T-helper 2 cell treated with Interferon-gamma antibody and Interleukin-4, amounts not matched to agents 5 μg/mL and 100 μg/mL, for 36 hours (primary cell): ENCODE results near the gene CELA2B.

ENCODE experiments used
- DNase-seq: peaks from one replicate; pipeline ENCODE4 v3.0.0; 2021; ENCODE audit warnings: low spot score
- H3K27ac Mint-ChIP-seq: one replicate; pipeline ENCODE4 v1.8.0; 2021; ENCODE audit warnings: mild to moderate bottlenecking, mixed read lengths
- H3K27me3 Mint-ChIP-seq: one replicate; pipeline ENCODE4 v1.8.0; 2021; ENCODE audit warnings: low read depth, mixed read lengths
- H3K36me3 Mint-ChIP-seq: one replicate; pipeline ENCODE4 v1.8.0; 2021; ENCODE audit warnings: low read depth, mixed read lengths
- H3K4me1 Mint-ChIP-seq: one replicate; pipeline ENCODE4 v1.8.0; 2021; ENCODE audit warnings: low read depth, mixed read lengths
- H3K4me3 Mint-ChIP-seq: one replicate; pipeline ENCODE4 v1.8.0; 2022; ENCODE audit warnings: mild to moderate bottlenecking, moderate library complexity, mixed read lengths
- H3K9me3 Mint-ChIP-seq: one replicate; pipeline ENCODE4 v1.8.0; 2021; ENCODE audit warnings: mixed read lengths

Gene CELA2B

DNA sequence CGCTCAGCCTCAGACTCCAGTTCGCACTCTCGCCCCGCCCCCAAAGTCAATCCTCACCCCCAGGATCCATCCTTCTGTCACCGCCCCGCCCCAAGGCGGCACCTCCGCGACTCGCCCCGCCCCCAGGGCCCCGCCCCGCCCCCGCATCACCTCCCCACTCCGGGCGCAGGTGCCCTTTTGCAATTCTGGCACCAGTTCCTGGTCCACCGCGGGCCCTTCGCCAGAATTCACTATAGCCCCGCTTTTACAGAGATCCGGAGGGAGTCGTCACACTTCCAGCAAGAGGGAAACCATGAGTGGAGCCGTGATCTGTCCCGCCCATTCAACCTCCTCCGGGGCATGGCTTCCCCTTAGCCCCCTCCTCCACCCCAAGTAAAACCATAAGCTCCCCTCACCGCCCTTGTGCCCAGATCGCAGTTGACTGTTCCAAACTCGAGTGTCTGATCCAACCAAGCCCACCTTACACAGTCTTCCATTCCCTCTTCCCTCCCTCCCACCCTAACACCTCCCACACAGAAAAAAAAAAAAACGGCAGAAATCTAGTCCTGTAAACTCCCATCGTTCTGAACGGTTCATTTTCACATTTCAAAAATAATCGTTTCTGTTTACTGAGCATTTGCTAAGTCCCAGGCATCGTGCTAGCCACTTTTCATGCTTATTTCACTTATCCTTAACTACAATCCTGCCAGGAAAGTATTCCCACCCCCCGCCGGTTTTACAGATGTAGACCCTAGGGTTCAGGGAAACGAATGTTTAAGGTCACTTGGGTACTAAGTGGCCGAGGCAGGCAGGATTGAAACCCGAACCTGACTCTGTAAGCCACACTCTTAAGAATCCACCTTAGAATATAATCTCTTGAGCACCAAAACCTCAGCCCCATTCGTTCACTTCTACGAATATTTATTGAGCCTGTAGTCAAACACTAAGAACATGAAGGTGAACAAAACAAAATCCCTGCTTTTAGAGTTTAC, 49.4 kb downstream of the CELA2B start:
- H3K4me1 Mint-ChIP-seq, result peaks cover 44% of the 10 kb centered on the region
- H3K27ac Mint-ChIP-seq, result peak overlapping the region; percentile 100
- DNase-seq, result no peak
- no peaks in the 10 kb centered on the region for H3K9me3 Mint-ChIP-seq
- H3K36me3 Mint-ChIP-seq, result peaks cover 7% of the 10 kb centered on the region
- H3K4me3 Mint-ChIP-seq, result peak overlapping the region; percentile 87
- H3K27me3 Mint-ChIP-seq, result no peaks in the 10 kb centered on the region

DNA sequence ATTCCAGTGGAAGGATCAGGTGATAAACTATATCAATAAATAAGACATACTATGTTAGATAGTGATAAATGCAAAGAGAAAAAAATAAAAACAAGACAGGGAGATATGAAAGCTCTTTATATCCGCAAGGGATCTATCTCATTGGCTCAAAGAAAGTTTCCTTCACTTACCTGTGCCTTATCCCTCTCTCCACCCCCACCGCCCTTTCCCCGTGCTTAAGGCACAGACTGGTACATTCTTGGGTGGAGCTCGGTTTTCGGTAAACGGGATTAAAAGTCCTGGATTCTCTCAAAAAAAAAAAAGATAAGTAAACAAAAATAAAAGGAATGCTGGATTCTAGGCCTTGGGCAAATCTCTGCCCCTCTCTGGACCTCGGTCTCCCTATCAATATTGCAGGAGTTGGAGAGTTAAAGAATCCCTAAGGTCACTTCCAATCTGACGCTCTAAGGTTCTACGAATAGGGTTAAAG, 50.2 kb downstream of the CELA2B start:
- peaks cover 12% of the 10 kb centered on the region for H3K36me3 Mint-ChIP-seq
- H3K27me3 Mint-ChIP-seq, result no peaks in the 10 kb centered on the region
- no peak for DNase-seq
- peak overlapping the region; percentile 87 for H3K4me3 Mint-ChIP-seq
- H3K9me3 Mint-ChIP-seq, result no peaks in the 10 kb centered on the region
- peaks cover 44% of the 10 kb centered on the region for H3K4me1 Mint-ChIP-seq
- peak overlapping the region; percentile 100 for H3K27ac Mint-ChIP-seq

GRCh38 chr1:15526490-15527339, 50.8 kb downstream of the CELA2B start, which contains the start of gene DNAJC16:
DNAJC16 (plus strand) TSS chr1:15526848; CDS start chr1:15529106, 2,258 bp downstream.
- Mint-ChIP-seq H3K27ac (peak within 1 kb of the TSS; percentile 100), H3K27me3 (no peaks in the 10 kb centered on the region), H3K4me1 (peaks cover 39% of the 10 kb centered on the region), H3K36me3 (peaks cover 9% of the 10 kb centered on the region), H3K4me3 (peak within 1 kb of the TSS; percentile 87), H3K9me3 (no peaks in the 10 kb centered on the region)
- peak; percentile 99 for DNase-seq

- Mint-ChIP-seq H3K27me3 (no peaks in the 10 kb centered on the region), H3K27ac (no peak overlapping the region), H3K4me3 (no peak overlapping the region), H3K9me3 (no peaks in the 10 kb centered on the region), H3K4me1 (peaks cover 20% of the 10 kb centered on the region), H3K36me3 (peaks cover 16% of the 10 kb centered on the region)
- DNase-seq, result no peak
Measured at GRCh38 chr1:15531003-15531402, 55.1 kb downstream of the CELA2B start.

GRCh38 chr1:15531682-15532081, 55.8 kb downstream of the CELA2B start:
- peaks cover 15% of the 10 kb centered on the region for H3K4me1 Mint-ChIP-seq
- H3K36me3 Mint-ChIP-seq, result peaks cover 22% of the 10 kb centered on the region
- DNase-seq, result no peak
- no peaks in the 10 kb centered on the region for H3K9me3 Mint-ChIP-seq
- no peak overlapping the region for H3K4me3 Mint-ChIP-seq
- H3K27me3 Mint-ChIP-seq, result no peaks in the 10 kb centered on the region
- H3K27ac Mint-ChIP-seq, result no peak overlapping the region

GRCh38 chr1:15538771-15539170, 62.9 kb downstream of the CELA2B start:
- H3K36me3 Mint-ChIP-seq, result peaks cover 43% of the 10 kb centered on the region
- H3K4me3 Mint-ChIP-seq, result no peak overlapping the region
- H3K4me1 Mint-ChIP-seq, result no peaks in the 10 kb centered on the region
- no peak for DNase-seq
- no peak overlapping the region for H3K27ac Mint-ChIP-seq
- H3K27me3 Mint-ChIP-seq, result no peaks in the 10 kb centered on the region
- H3K9me3 Mint-ChIP-seq, result no peaks in the 10 kb centered on the region

GRCh38 chr1:15540186-15540585, 64.3 kb downstream of the CELA2B start:
- Mint-ChIP-seq H3K36me3 (peaks cover 42% of the 10 kb centered on the region), H3K27ac (no peak overlapping the region), H3K4me1 (no peaks in the 10 kb centered on the region), H3K4me3 (no peak overlapping the region), H3K27me3 (no peaks in the 10 kb centered on the region), H3K9me3 (no peaks in the 10 kb centered on the region)
- DNase-seq, result no peak
